ENCODE measurements around the gene WDR38. TPM values are rescaled to one million over a fixed set of nuclear protein-coding genes. Genes with fewer than 3 reads are reported as not detected.

WDR38 gene
- total and polyA plus RNA-seq, 2 of the 4 experiments (the other 2 are of a cell fraction): not detected

GRCh38 chr9:124878518-124878917 is 25.3 kb downstream of the WDR38 start:
- Histone ChIP-seq H4K20me1 (ENCODE audit: insufficient read depth, low read length) (peaks cover 35% of the 10 kb centered on the region), H3K27ac (ENCODE audit: insufficient read depth, low read length) (no peak overlapping the region), H3K4me3 (ENCODE audit: insufficient read depth, low read depth, low read length) (no peak overlapping the region), H4K8ac (ENCODE audit: low read depth in 2 of 2, low read length in 2 of 2) (no peak overlapping the region), H4K91ac (ENCODE audit: insufficient read depth, low read depth, low read length) (no peak overlapping the region), H3K9ac (ENCODE audit: low read depth, low read length) (no peak overlapping the region), H3K27me3 (ENCODE audit: control insufficient read depth, insufficient read depth, low read length) (no peaks in the 10 kb centered on the region), H3K56ac (ENCODE audit: extremely low read depth, insufficient read depth, low read length) (no peak overlapping the region), H3K4me2 (ENCODE audit: low read depth, low read length) (no peak overlapping the region), H3K23ac (ENCODE audit: low read depth, low read length) (no peak overlapping the region), H2BK5ac (ENCODE audit: low read depth, low read length, poor library complexity, severe bottlenecking) (no peak overlapping the region), H2BK120ac (ENCODE audit: low read depth, low read length) (no peak overlapping the region), H3K14ac (replicated peaks; ENCODE audit: low read depth, low read length) (no peak overlapping the region), H3K79me1 (ENCODE audit: low read depth in 1 of 2, low read length in 2 of 2) (peaks cover 20 to 34% of the 10 kb centered on the region in 2 experiments), H2AFZ (replicated peaks; ENCODE audit: low read length, poor library complexity) (no peak overlapping the region), H4K5ac (ENCODE audit: low read depth, low read length) (no peak overlapping the region), H3K4me1 (ENCODE audit: control insufficient read depth, insufficient read depth, low read length) (peaks cover 2% of the 10 kb centered on the region; the same call in 1 of the 2 replicates), H3K36me3 (ENCODE audit: control insufficient read depth, insufficient read depth, low read length) (peaks cover 69% of the 10 kb centered on the region), H2AK5ac (ENCODE audit: low read depth, low read length) (no peak overlapping the region), H2BK15ac (ENCODE audit: low read depth, low read length) (no peak overlapping the region), H2AK9ac (replicated peaks; ENCODE audit: low read depth, low read length, poor library complexity) (no peak overlapping the region), H2BK20ac (ENCODE audit: low read depth, low read length) (no peak overlapping the region), H3K18ac (ENCODE audit: low read depth, low read length) (no peak overlapping the region), H3K9me3 (ENCODE audit: control insufficient read depth, insufficient read depth, low read length) (no peaks in the 10 kb centered on the region), H3K9me1 (ENCODE audit: insufficient read depth, low read length) (peaks cover 5% of the 10 kb centered on the region; the same call in 1 of the 2 replicates), H3K4ac (ENCODE audit: low read depth, low read length) (no peak overlapping the region)
- ChIA-PET POLR2A (ENCODE audit: unreplicated experiment) (interaction anchor here (0.5 kb wide), 1 partner anchor 50 kb away, joined by 3 read pairs; no protein-coding TSS in a partner anchor), CTCF (interaction anchor here (2.0 kb wide), 1 partner anchor 16 kb away, joined by 5 read pairs; no protein-coding TSS in a partner anchor)
- DNase-seq (no peak), ATAC-seq (ENCODE audit: low read depth) (no peak)
- WGBS, 2 experiments (ENCODE audit: extremely low coverage in 2 of 2, insufficient read length in 1 of 2): no CpG with 5 or more reads among the region's 6 CpGs
- no TSS peak for BruUV-seq (replicated peaks)
- intact Hi-C loops (cut with micrococcal nuclease) (no loop called here), dilution Hi-C loops (cut with HindIII; ENCODE audit: low sequenced_read_pairs, unreplicated experiment) (no loop called here), in situ Hi-C loops (cut with MboI; ENCODE audit: low sequenced_read_pairs) (no loop called here)
- TF ChIP-seq, protein P1, sequence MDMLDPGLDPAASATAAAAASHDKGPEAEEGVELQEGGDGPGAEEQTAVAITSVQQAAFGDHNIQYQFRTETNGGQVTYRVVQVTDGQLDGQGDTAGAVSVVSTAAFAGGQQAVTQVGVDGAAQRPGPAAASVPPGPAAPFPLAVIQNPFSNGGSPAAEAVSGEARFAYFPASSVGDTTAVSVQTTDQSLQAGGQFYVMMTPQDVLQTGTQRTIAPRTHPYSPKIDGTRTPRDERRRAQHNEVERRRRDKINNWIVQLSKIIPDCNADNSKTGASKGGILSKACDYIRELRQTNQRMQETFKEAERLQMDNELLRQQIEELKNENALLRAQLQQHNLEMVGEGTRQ (IDR thresholded peaks at IDR 0.05; ENCODE audit: low read depth, low read length): no peak
- TF ChIP-seq SMC3 (IDR thresholded peaks at IDR 0.05; ENCODE audit: low read depth, low read length) (no peak), MXI1 (IDR thresholded peaks at IDR 0.05; ENCODE audit: borderline replicate concordance, low read depth, low read length) (no peak), NFE2L2 (IDR thresholded peaks at IDR 0.05; ENCODE audit: low read depth, low read length) (no peak), RCOR1 (IDR thresholded peaks at IDR 0.05; ENCODE audit: insufficient replicate concordance, low read length) (no peak), POLR2A (IDR thresholded peaks at IDR 0.05; ENCODE audit: low read depth, low read length) (no peak), RFX5 (IDR thresholded peaks at IDR 0.05; ENCODE audit: low read depth, low read length) (no peak), RAD21 (IDR thresholded peaks at IDR 0.05; ENCODE audit: low read length) (no peak), BHLHE40 (IDR thresholded peaks at IDR 0.05; ENCODE audit: low read depth, low read length) (no peak), CTCF (conservative IDR thresholded peaks at IDR 0.05; ENCODE audit: low read depth, low read length) (no peak), CEBPB (IDR thresholded peaks at IDR 0.05; ENCODE audit: low read depth, low read length) (no peak), FOS (IDR thresholded peaks at IDR 0.05; ENCODE audit: low read depth, low read length) (no peak), MAZ (IDR thresholded peaks at IDR 0.05; ENCODE audit: borderline replicate concordance, low read depth, low read length) (no peak), MAFK (IDR thresholded peaks at IDR 0.05; ENCODE audit: low read depth, low read length) (no peak), CHD1 (IDR thresholded peaks at IDR 0.05; ENCODE audit: low read depth, low read length) (no peak)
- TF ChIP-seq, protein P2, sequence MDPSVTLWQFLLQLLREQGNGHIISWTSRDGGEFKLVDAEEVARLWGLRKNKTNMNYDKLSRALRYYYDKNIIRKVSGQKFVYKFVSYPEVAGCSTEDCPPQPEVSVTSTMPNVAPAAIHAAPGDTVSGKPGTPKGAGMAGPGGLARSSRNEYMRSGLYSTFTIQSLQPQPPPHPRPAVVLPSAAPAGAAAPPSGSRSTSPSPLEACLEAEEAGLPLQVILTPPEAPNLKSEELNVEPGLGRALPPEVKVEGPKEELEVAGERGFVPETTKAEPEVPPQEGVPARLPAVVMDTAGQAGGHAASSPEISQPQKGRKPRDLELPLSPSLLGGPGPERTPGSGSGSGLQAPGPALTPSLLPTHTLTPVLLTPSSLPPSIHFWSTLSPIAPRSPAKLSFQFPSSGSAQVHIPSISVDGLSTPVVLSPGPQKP (IDR thresholded peaks at IDR 0.05; ENCODE audit: borderline replicate concordance, low read depth, low read length): no peak

All from IMR-90 (cell line).